ENCODE measurements around the gene SBNO1. TPM values are rescaled to one million over a fixed set of nuclear protein-coding genes. Genes with fewer than 3 reads are reported as not detected.
"Not testable (repeated sequence)": the region's sequence is repeated elsewhere in the genome, so short reads cannot be mapped to it uniquely, and the experiment has no call there.

The SBNO1 gene
- total RNA-seq, 1 donor: 38.6 TPM

GRCh38 chr12:123335490-123335889 lies 29.2 kb downstream of the SBNO1 start:
- no peak overlapping the region for H3K4me3 ChIP-seq (ENCODE audit: low read depth, low read length)
- TF ChIP-seq CTCF (IDR thresholded peaks at IDR 0.05; ENCODE audit: insufficient read depth, low read length): no peak
- no peak for DNase-seq (ENCODE audit: low read depth)

- no peak for DNase-seq (ENCODE audit: low read depth)
- H3K4me3 ChIP-seq (ENCODE audit: low read depth, low read length): no peak overlapping the region
- TF ChIP-seq CTCF (IDR thresholded peaks at IDR 0.05; ENCODE audit: insufficient read depth, low read length): no peak
Measured at GRCh38 chr12:123329799-123330198, 34.8 kb downstream of the SBNO1 start.

- no peak overlapping the region for H3K4me3 ChIP-seq (ENCODE audit: low read depth, low read length)
- DNase-seq (ENCODE audit: low read depth): no peak
- no peak for TF ChIP-seq CTCF (IDR thresholded peaks at IDR 0.05; ENCODE audit: insufficient read depth, low read length)
Measured at GRCh38 chr12:123319826-123320225, 44.8 kb downstream of the SBNO1 start.

- H3K4me3 ChIP-seq (ENCODE audit: low read depth, low read length): no peak overlapping the region
- no peak for DNase-seq (ENCODE audit: low read depth)
- TF ChIP-seq CTCF (IDR thresholded peaks at IDR 0.05; ENCODE audit: insufficient read depth, low read length): no peak
Measured at GRCh38 chr12:123319273-123319672, 45.4 kb downstream of the SBNO1 start.

GRCh38 chr12:123313046-123313445 lies 51.6 kb downstream of the SBNO1 start:
- not testable (repeated sequence) for DNase-seq (ENCODE audit: low read depth); H3K4me3 ChIP-seq (ENCODE audit: low read depth, low read length)

GRCh38 chr12:123306200-123306599 lies 58.4 kb downstream of the SBNO1 start:
- no peak overlapping the region for H3K4me3 ChIP-seq (ENCODE audit: low read depth, low read length)
- TF ChIP-seq CTCF (IDR thresholded peaks at IDR 0.05; ENCODE audit: insufficient read depth, low read length): no peak
- no peak for DNase-seq (ENCODE audit: low read depth)

GRCh38 chr12:123305136-123305535 lies 59.5 kb downstream of the SBNO1 start:
- H3K4me3 ChIP-seq (ENCODE audit: low read depth, low read length): no peak overlapping the region

More at GRCh38 chr12:123305136-123305535, 59.5 kb downstream of the SBNO1 start:
- TF ChIP-seq CTCF (IDR thresholded peaks at IDR 0.05; ENCODE audit: insufficient read depth, low read length): no peak
- DNase-seq (ENCODE audit: low read depth): no peak
